OCI-LY7 (cell line): ENCODE data around the gene TMEM151B. TPM values are rescaled to one million over a fixed set of nuclear protein-coding genes. Genes with fewer than 3 reads are reported as not detected.

Experiments used
- BruUV-seq: library from RNA; stranded (reverse); fragments of 400-500 nt; replicated peaks from 2 replicates; lab custom pipeline; 2021; lab: Mats Ljungman, UMichigan
- CTCF ChIA-PET: fragments of 300-600 bp; sonication (Branson Sonifier 250); formaldehyde crosslinking; loops from one replicate; lab custom pipeline; 2022; ENCODE audit warnings: antibody characterized with exemption; ENCODE audit not compliant: unreplicated experiment; lab: Charles Lee
- POLR2A ChIA-PET: fragments of 300-600 bp; sonication (Branson Sonifier 250); formaldehyde crosslinking; loops from one replicate; lab custom pipeline; 2022; ENCODE audit warnings: antibody characterized with exemption; lab: Charles Lee
- DNase-seq: peaks from one replicate; pipeline ENCODE4 v3.0.0-alpha.2; 2015; ENCODE audit warnings: low spot score
- H2AFZ ChIP-seq: fragments of 200-600 bp; sonication (generic), shearing (Covaris generic); 2 replicates; pipeline ENCODE4 v1.6.1; 2014; ENCODE audit warnings: mild to moderate bottlenecking, antibody characterized with exemption, low read length, moderate library complexity
- H3K27ac ChIP-seq: fragments of 200-600 bp; sonication (generic); 2 replicates; pipeline ENCODE4 v1.5.1; 2014; ENCODE audit warnings: mixed run types, low read depth, mild to moderate bottlenecking, moderate library complexity, low read length, inconsistent platforms; ENCODE audit not compliant: poor library complexity, severe bottlenecking
- H3K36me3 ChIP-seq: fragments of 200-600 bp; sonication (generic); 2 replicates; pipeline ENCODE4 v1.6.1; 2014; ENCODE audit warnings: mild to moderate bottlenecking, antibody characterized with exemption, low read length, moderate library complexity, mixed read lengths; ENCODE audit not compliant: insufficient read depth
- H3K4me1 ChIP-seq: fragments of 200-600 bp; sonication (generic); 2 replicates; pipeline ENCODE4 v1.5.1; 2014; ENCODE audit warnings: mild to moderate bottlenecking, low read length; ENCODE audit not compliant: insufficient read depth, poor library complexity, severe bottlenecking
- H3K4me2 ChIP-seq: fragments of 200-600 bp; sonication (generic); 2 replicates; pipeline ENCODE4 v1.6.1; 2014; ENCODE audit warnings: mild to moderate bottlenecking, low read length
- H3K4me3 ChIP-seq: fragments of 200-600 bp; sonication (generic); 2 replicates; pipeline ENCODE4 v1.5.1; 2014; ENCODE audit warnings: mild to moderate bottlenecking, low read depth, low read length; ENCODE audit not compliant: poor library complexity, severe bottlenecking
- H3K79me2 ChIP-seq: fragments of 200-600 bp; sonication (generic); 2 replicates; pipeline ENCODE4 v1.6.1; 2016; ENCODE audit warnings: low read depth, mild to moderate bottlenecking, low read length, moderate library complexity, mixed read lengths; ENCODE audit not compliant: insufficient read depth
- H3K9me2 ChIP-seq: fragments of 200-600 bp; sonication (generic); 2 replicates; pipeline ENCODE4 v1.6.1; 2016; ENCODE audit warnings: mild to moderate bottlenecking, low read length, mixed read lengths; ENCODE audit not compliant: insufficient read depth
- H3K9me3 ChIP-seq: fragments of 200-600 bp; sonication (generic); 2 replicates; pipeline ENCODE4 v1.6.1; 2014; ENCODE audit warnings: mild to moderate bottlenecking, mixed run types, low read length, mixed read lengths
- H4K20me1 ChIP-seq: fragments of 200-600 bp; sonication (generic); 2 replicates; pipeline ENCODE4 v1.6.1; 2014; ENCODE audit warnings: mild to moderate bottlenecking, antibody characterized with exemption, low read length, moderate library complexity, mixed read lengths; ENCODE audit not compliant: insufficient read depth
- CTCF ChIP-seq: fragments of 200-600 bp; sonication (generic); conservative IDR thresholded peaks from 2 replicates; pipeline ENCODE4 v1.5.1; 2014; ENCODE audit warnings: mild to moderate bottlenecking, antibody characterized with exemption, low read length, moderate library complexity, mixed read lengths
- EZH2phosphoT487 ChIP-seq: fragments of 200-600 bp; sonication (generic); IDR thresholded peaks from 2 replicates; pipeline ENCODE4 v1.6.1; 2018; ENCODE audit warnings: low read depth, borderline replicate concordance, mild to moderate bottlenecking, mixed run types, antibody characterized with exemption, low read length, moderate library complexity, mixed read lengths
- intact Hi-C: fragments of 100-400 bp; cut with micrococcal nuclease; formaldehyde crosslinking; loops from one replicate; pipeline ENCODE4 v1.10.0; 2022; ENCODE audit not compliant: unreplicated experiment
- total RNA-seq, 2 experiments: library from RNA; depleted of rRNA in 1 of 2; stranded (reverse); fragments of >200 nt in 1 of 2; shearing (Covaris generic) in 1 of 2; gene quantifications; 2 replicates each; pipeline ENCODE4 v1.2.3, GENCODE V29; 2014 to 2022

TMEM151B gene
- total RNA-seq, 2 experiments from 2014 or later = 0.15 TPM; not detected in 1

- H3K4me2 ChIP-seq = no peak overlapping the region
- H3K79me2 ChIP-seq = peaks cover 18% of the 10 kb centered on the region
- CTCF ChIA-PET = interaction anchor here (0.6 to 0.9 kb wide), 4 partner anchors 12 to 1330 kb away, joined by 3 to 9 read pairs (median 6); no protein-coding TSS in a partner anchor
- BruUV-seq = no TSS peak
- TF ChIP-seq EZH2phosphoT487 (no peak), CTCF (peak; percentile 96)
- H2AFZ ChIP-seq = no peak overlapping the region
- POLR2A ChIA-PET = interaction anchor here (0.6 to 1.6 kb wide), 4 partner anchors 21 to 70 kb away, joined by 3 to 10 read pairs (median 4); partner anchors contain the start of gene HSP90AB1
- H3K36me3 ChIP-seq = peaks cover 2% of the 10 kb centered on the region; the same call in 1 of the 2 replicates
- no peaks in the 10 kb centered on the region for H3K9me3 ChIP-seq
- no peak overlapping the region for H3K27ac ChIP-seq
- peak; percentile 68 for DNase-seq
- intact Hi-C loops = loop anchor here (1.0 to 5.0 kb wide), 4 partner anchors 36 to 188 kb away; partner anchors contain the start of gene CDC5L
- no peak overlapping the region for H3K4me3 ChIP-seq
- H4K20me1 ChIP-seq = no peaks in the 10 kb centered on the region
- H3K9me2 ChIP-seq = no peaks in the 10 kb centered on the region
- peaks cover 39% of the 10 kb centered on the region for H3K4me1 ChIP-seq
Observed at GRCh38 chr6:44268095-44268628, 2.1 kb upstream of the TMEM151B start.

- BruUV-seq = no TSS peak
- no peaks in the 10 kb centered on the region for H3K9me3 ChIP-seq
- peaks cover 6% of the 10 kb centered on the region; the same call in 1 of the 2 replicates for H3K79me2 ChIP-seq
- intact Hi-C loops = loop anchor here (5.0 kb wide), 1 partner anchor 118 kb away; the partner anchor contains the start of gene CDC5L
- POLR2A ChIA-PET = interaction anchor here (0.6 to 0.7 kb wide), 2 partner anchors 118 to 1134 kb away, joined by 3 read pairs; no protein-coding TSS in a partner anchor
- H3K36me3 ChIP-seq = no peaks in the 10 kb centered on the region
- peaks cover 36% of the 10 kb centered on the region for H3K4me1 ChIP-seq
- H3K4me2 ChIP-seq = 0 out of 2 replicates have a peak overlapping the region, but pooled peaks have one; percentile 1
- CTCF ChIA-PET = no interaction called here
- H3K9me2 ChIP-seq = no peaks in the 10 kb centered on the region
- DNase-seq = no peak
- TF ChIP-seq EZH2phosphoT487 = no peak
- no peak for TF ChIP-seq CTCF
- H3K27ac ChIP-seq = no peak overlapping the region
- H4K20me1 ChIP-seq = no peaks in the 10 kb centered on the region
- no peak overlapping the region for H3K4me3 ChIP-seq
- no peak overlapping the region for H2AFZ ChIP-seq
Observed at GRCh38 chr6:44269178-44269920, 901 bp upstream of the TMEM151B start.
